Vagina (tissue), 2 donors: ENCODE measurements around the gene ARHGAP26. TPM values are rescaled to one million over a fixed set of nuclear protein-coding genes. Genes with fewer than 3 reads are reported as not detected.

ENCODE experiments used
- DNase-seq, 2 donors: peaks; one replicate each; pipeline ENCODE4 v3.0.0-alpha.2; 2017; ENCODE audit errors: extremely low spot score in 2 of 2
- H3K27ac ChIP-seq: fragments of 200-600 bp; sonication (generic); one replicate; pipeline ENCODE4 v1.5.1; 2019
- H3K27me3 ChIP-seq: fragments of 200-600 bp; sonication (generic); one replicate; pipeline ENCODE4 v1.5.1; 2019
- H3K36me3 ChIP-seq, 2 donors: fragments of 200-600 bp; sonication (generic); one replicate each; pipeline ENCODE4 v1.5.1; 2017 to 2019
- H3K4me1 ChIP-seq: fragments of 200-600 bp; sonication (generic); one replicate; pipeline ENCODE4 v1.5.1; 2019
- H3K4me3 ChIP-seq, 2 donors: fragments of 200-600 bp; sonication (generic); 1 replicate in 1 of 2; 2 replicates in 1 of 2; pipeline ENCODE4 v1.5.1; 2016 to 2019
- H3K9me3 ChIP-seq: fragments of 200-600 bp; sonication (generic); one replicate; pipeline ENCODE4 v1.5.1; 2019
- CTCF ChIP-seq, 3 experiments: fragments of 450-650 bp in 2 of 3; fragments of 200-600 bp in 1 of 3; sonication (generic) in 1 of 3; IDR thresholded peaks; one replicate each; pipeline ENCODE4 v1.5.1; 2017 to 2019; ENCODE audit warnings: antibody characterized with exemption in 3 of 3, mild to moderate bottlenecking in 2 of 3, moderate library complexity in 2 of 3
- POLR2A ChIP-seq, 2 donors: fragments of 450-650 bp; IDR thresholded peaks; one replicate each; pipeline ENCODE4 v1.6.1; 2017; ENCODE audit warnings: antibody characterized with exemption in 2 of 2, mild to moderate bottlenecking in 2 of 2, moderate library complexity in 2 of 2
- POLR2AphosphoS5 ChIP-seq, 2 donors: sonication (generic); formaldehyde crosslinking; IDR thresholded peaks; one replicate each; pipeline ENCODE4 v1.9.0; 2017; ENCODE audit warnings: antibody characterized with exemption in 2 of 2, mild to moderate bottlenecking in 2 of 2, low read depth in 1 of 2; ENCODE audit not compliant: insufficient read depth in 1 of 2
- intact Hi-C: fragments of 100-400 bp; cut with DNase I; formaldehyde crosslinking; loops from one replicate; pipeline ENCODE4 v1.15.1; 2023
- total RNA-seq: library from RNA; depleted of rRNA; stranded (reverse); fragments of >200 nt; gene quantifications from one replicate; pipeline ENCODE4 v1.2.3, GENCODE V29; 2016

ARHGAP26 gene
- total RNA-seq, 1 donor from 2014 or later: 42.5 TPM

GRCh38 chr5:142918959-142919635, 148.9 kb downstream of the ARHGAP26 start:
- Histone ChIP-seq H3K9me3 (no peaks in the 10 kb centered on the region), H3K27me3 (no peaks in the 10 kb centered on the region), H3K36me3 (no peaks in the 10 kb centered on the region), H3K27ac (no peak overlapping the region), H3K4me3 (no peak overlapping the region), H3K4me1 (no peaks in the 10 kb centered on the region)
- intact Hi-C loops: no loop called here
- DNase-seq: no peak
- TF ChIP-seq POLR2A (IDR thresholded peaks at IDR 0.05) (no peak), POLR2AphosphoS5 (IDR thresholded peaks at IDR 0.05; ENCODE audit: insufficient read depth in 1 of 2, low read depth in 1 of 2) (no peak), CTCF (IDR thresholded peaks at IDR 0.05) (no peak)

GRCh38 chr5:142920849-142921612, 150.9 kb downstream of the ARHGAP26 start:
- DNase-seq: no peak
- no peak for TF ChIP-seq CTCF (IDR thresholded peaks at IDR 0.05)
- TF ChIP-seq POLR2AphosphoS5 (IDR thresholded peaks at IDR 0.05; ENCODE audit: insufficient read depth in 1 of 2, low read depth in 1 of 2): no peak
- no peak for TF ChIP-seq POLR2A (IDR thresholded peaks at IDR 0.05)
- Histone ChIP-seq H3K27me3 (no peaks in the 10 kb centered on the region), H3K36me3 (no peaks in the 10 kb centered on the region), H3K4me3 (no peak overlapping the region), H3K27ac (no peak overlapping the region), H3K4me1 (peaks cover 13% of the 10 kb centered on the region), H3K9me3 (no peaks in the 10 kb centered on the region)
- intact Hi-C loops: loop anchor here (10.0 kb wide), 2 partner anchors 464 to 904 kb away; no protein-coding TSS in a partner anchor

GRCh38 chr5:142922223-142922952, 152.2 kb downstream of the ARHGAP26 start:
- DNase-seq: no peak
- Histone ChIP-seq H3K9me3 (no peaks in the 10 kb centered on the region), H3K27me3 (no peaks in the 10 kb centered on the region), H3K4me3 (no peak overlapping the region), H3K4me1 (peaks cover 18% of the 10 kb centered on the region), H3K36me3 (no peaks in the 10 kb centered on the region), H3K27ac (no peak overlapping the region)
- TF ChIP-seq POLR2AphosphoS5 (IDR thresholded peaks at IDR 0.05; ENCODE audit: insufficient read depth in 1 of 2, low read depth in 1 of 2) (peak in 1 of 2 donors; percentile 28), POLR2A (IDR thresholded peaks at IDR 0.05) (no peak), CTCF (IDR thresholded peaks at IDR 0.05) (peak; percentile 3 to 63 (median 22))
- intact Hi-C loops: loop anchor here (10.0 kb wide), 2 partner anchors 462 to 902 kb away; no protein-coding TSS in a partner anchor

GRCh38 chr5:142924135-142924883, 154.1 kb downstream of the ARHGAP26 start:
- Histone ChIP-seq H3K4me3 (no peak overlapping the region), H3K36me3 (no peaks in the 10 kb centered on the region), H3K27me3 (no peaks in the 10 kb centered on the region), H3K9me3 (no peaks in the 10 kb centered on the region), H3K27ac (no peak overlapping the region), H3K4me1 (peaks cover 18% of the 10 kb centered on the region)
- TF ChIP-seq POLR2A (IDR thresholded peaks at IDR 0.05): no peak
- intact Hi-C loops: loop anchor here (10.0 kb wide), 2 partner anchors 460 to 900 kb away; no protein-coding TSS in a partner anchor
- DNase-seq: no peak

- no peak for TF ChIP-seq CTCF (IDR thresholded peaks at IDR 0.05)
- no peak for TF ChIP-seq POLR2A (IDR thresholded peaks at IDR 0.05)
- peak in 1 of 2 donors; percentile 47 for TF ChIP-seq POLR2AphosphoS5 (IDR thresholded peaks at IDR 0.05; ENCODE audit: insufficient read depth in 1 of 2, low read depth in 1 of 2)
- no peaks in the 10 kb centered on the region for H3K27me3 ChIP-seq
- intact Hi-C loops: loop anchor here (10.0 kb wide), 2 partner anchors 459 to 899 kb away; no protein-coding TSS in a partner anchor
These were observed 155.6 kb downstream of the ARHGAP26 start for GRCh38 chr5:142925795-142926194.

More at GRCh38 chr5:142925795-142926194, 155.6 kb downstream of the ARHGAP26 start:
- DNase-seq: no peak
- Histone ChIP-seq H3K4me1 (peaks cover 18% of the 10 kb centered on the region), H3K27ac (peak overlapping the region; percentile 35), H3K4me3 (no peak overlapping the region), H3K9me3 (no peaks in the 10 kb centered on the region), H3K36me3 (no peaks in the 10 kb centered on the region)
